ENCODE data around the gene EFCAB11. TPM values are rescaled to one million over a fixed set of nuclear protein-coding genes. Genes with fewer than 3 reads are reported as not detected.

EFCAB11 gene
- total and polyA plus RNA-seq, 9 of the 15 experiments (the other 6 are each of a cell fraction or from before 2014, with no cell fraction given), result 13.4 to 37.9 (median 17.4) TPM

DNA sequence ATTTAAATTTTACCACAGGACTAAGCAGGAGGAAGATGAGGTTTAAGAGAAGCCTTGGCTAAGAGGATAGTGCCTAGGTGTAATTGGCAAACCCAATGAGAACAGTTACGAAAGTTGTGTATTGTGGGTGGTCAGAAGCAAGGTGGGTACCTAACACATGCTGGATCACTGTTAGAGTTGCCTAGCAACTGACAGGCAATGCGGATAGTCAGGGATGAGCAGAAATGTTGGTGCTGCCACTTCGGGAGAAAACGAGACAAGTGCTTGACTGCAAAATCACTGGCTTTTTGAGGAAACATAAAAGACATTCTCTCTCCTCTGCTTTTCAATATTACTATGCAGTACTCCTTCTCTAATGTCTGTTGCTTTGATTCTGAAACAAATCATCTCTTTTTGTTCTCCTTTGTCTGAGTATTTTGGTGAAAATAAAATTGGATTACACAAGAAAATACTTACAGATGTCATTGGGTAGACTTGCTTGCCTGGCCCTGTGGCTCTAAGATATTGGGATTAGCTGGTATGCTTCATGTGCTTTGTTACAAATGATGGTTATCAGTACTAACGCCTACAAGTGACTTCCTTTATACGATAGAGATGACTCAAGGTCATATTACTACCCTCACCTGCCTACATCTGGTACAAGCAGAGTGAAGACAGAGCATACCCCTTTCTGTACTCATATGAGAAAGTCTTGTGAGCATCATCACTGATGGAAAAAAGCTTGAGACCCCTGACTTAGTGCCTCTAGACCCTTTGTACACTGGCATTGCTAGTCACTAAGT lies 49.2 kb upstream of the EFCAB11 start:
- peaks cover 0 to 2% of the 10 kb centered on the region in 2 experiments; a peak in 1 of 5 replicates for H3K4me1 ChIP-seq (replicated peaks in 1 of 2; ENCODE audit: control insufficient read depth in 2 of 2, insufficient read depth in 2 of 2, low read length in 2 of 2)
- in situ Hi-C loops (cut with MboI) (no loop called here), intact Hi-C loops (cut with micrococcal nuclease) (no loop called here)
- ATAC-seq, result no peak
- H3K9ac ChIP-seq (ENCODE audit: insufficient read depth in 1 of 2, low read depth in 2 of 2, low read length in 2 of 2), result no peak overlapping the region
- ChIA-PET CTCF (ENCODE audit: low intra/inter-chr PET ratio) (no interaction called here), POLR2A (interaction anchor here (1.0 kb wide), 1 partner anchor 9 kb away, joined by 4 read pairs; no protein-coding TSS in a partner anchor)
- H3K9me3 ChIP-seq (replicated peaks; ENCODE audit: control insufficient read depth, insufficient read depth, low read depth, low read length), result no peaks in the 10 kb centered on the region
- WGBS (ENCODE audit: insufficient coverage, low coverage, missing lambda C conversion rate), result 74% methylated on average over 6 of the region's 6 CpGs
- no peak overlapping the region for H2AFZ ChIP-seq (ENCODE audit: low read depth, low read length)
- peaks cover 34% of the 10 kb centered on the region; the same call in 2 of the 3 replicates for H3K36me3 ChIP-seq (ENCODE audit: control insufficient read depth, insufficient read depth, low read length)
- H3K4me2 ChIP-seq (ENCODE audit: insufficient read depth, low read length), result no peak overlapping the region
- H3K27ac ChIP-seq (ENCODE audit: extremely low read depth, low read depth, low read length), result no peak overlapping the region
- no peaks in the 10 kb centered on the region for H3K79me2 ChIP-seq (ENCODE audit: control insufficient read depth, insufficient read depth, low read length)
- DNase-seq (ENCODE audit: extremely low read depth in 1 of 4, low spot score in 3 of 4), result no peak
- no peaks in the 10 kb centered on the region for H4K20me1 ChIP-seq (replicated peaks; ENCODE audit: control insufficient read depth, insufficient read depth, low read length)
- no peak for FAIRE-seq
- no peaks in the 10 kb centered on the region for H3K9me1 ChIP-seq (ENCODE audit: control insufficient read depth, insufficient read depth, low read length)
- no TSS peak for BruUV-seq (replicated peaks)
- no peak overlapping the region for H3K4me3 ChIP-seq
- no peaks in the 10 kb centered on the region for H3K27me3 ChIP-seq (ENCODE audit: control insufficient read depth in 2 of 2, insufficient read depth in 2 of 2, low read length in 2 of 2)
- TF ChIP-seq IRF2 (CRISPR knock-in tag; IDR thresholded peaks at IDR 0.05) (no peak), CBFB (CRISPR knock-in tag; IDR thresholded peaks at IDR 0.05) (no peak), CHD1 (IDR thresholded peaks at IDR 0.05; ENCODE audit: low read length) (no peak), CCNT2 (IDR thresholded peaks at IDR 0.05; ENCODE audit: borderline replicate concordance, extremely low read depth, insufficient read length, low read depth, low read length) (no peak), RFX1 (IDR thresholded peaks at IDR 0.05) (peak; percentile 42)
- TF ChIP-seq, protein P1, sequence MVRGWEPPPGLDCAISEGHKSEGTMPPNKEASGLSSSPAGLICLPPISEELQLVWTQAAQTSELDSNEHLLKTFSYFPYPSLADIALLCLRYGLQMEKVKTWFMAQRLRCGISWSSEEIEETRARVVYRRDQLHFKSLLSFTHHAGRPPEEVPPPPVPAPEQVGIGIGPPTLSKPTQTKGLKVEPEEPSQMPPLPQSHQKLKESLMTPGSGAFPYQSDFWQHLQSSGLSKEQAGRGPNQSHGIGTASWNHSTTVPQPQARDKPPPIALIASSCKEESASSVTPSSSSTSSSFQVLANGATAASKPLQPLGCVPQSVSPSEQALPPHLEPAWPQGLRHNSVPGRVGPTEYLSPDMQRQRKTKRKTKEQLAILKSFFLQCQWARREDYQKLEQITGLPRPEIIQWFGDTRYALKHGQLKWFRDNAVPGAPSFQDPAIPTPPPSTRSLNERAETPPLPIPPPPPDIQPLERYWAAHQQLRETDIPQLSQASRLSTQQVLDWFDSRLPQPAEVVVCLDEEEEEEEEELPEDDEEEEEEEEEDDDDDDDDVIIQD (CRISPR knock-in tag; IDR thresholded peaks at IDR 0.05), result no peak
